Stimulated activated CD8-positive, alpha-beta memory T cell treated with anti-CD3 and anti-CD28 coated beads, Interleukin-12 subunit alpha, Interleukin-12 subunit beta, amount 100 ng/mL, for 4 hours (primary cell): Measurements from ENCODE around the gene SOCS3.

Experiments
- DNase-seq: peaks from one replicate; pipeline ENCODE4 v3.0.0-alpha.2; 2020; ENCODE audit warnings: low read depth

SOCS3 gene

DNA sequence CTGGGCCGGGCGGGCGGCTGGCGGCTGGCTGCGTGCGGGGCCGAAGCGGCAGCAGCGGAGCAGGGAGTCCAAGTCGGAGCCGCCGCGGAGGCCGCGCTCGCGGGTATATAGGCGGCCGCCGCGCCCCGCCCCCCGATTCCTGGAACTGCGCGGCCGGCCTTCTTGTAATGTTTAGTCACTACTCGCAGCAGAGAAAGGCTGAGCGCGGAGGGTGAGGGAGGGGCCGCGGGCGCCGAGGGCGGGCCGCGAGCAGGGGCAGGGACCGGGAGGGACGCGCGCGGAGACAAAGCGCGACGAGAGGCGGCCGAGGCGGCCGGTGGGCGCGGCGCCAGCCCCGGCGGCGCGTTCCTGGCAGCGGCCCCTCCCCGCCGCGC lies at the start of gene SOCS3:
Gene SOCS3 (minus strand): TSS at position 81 of the 374 bp plus-strand sequence. CDS start 982 bp downstream, outside the sequence.
- DNase-seq, result peak; percentile 94

DNA sequence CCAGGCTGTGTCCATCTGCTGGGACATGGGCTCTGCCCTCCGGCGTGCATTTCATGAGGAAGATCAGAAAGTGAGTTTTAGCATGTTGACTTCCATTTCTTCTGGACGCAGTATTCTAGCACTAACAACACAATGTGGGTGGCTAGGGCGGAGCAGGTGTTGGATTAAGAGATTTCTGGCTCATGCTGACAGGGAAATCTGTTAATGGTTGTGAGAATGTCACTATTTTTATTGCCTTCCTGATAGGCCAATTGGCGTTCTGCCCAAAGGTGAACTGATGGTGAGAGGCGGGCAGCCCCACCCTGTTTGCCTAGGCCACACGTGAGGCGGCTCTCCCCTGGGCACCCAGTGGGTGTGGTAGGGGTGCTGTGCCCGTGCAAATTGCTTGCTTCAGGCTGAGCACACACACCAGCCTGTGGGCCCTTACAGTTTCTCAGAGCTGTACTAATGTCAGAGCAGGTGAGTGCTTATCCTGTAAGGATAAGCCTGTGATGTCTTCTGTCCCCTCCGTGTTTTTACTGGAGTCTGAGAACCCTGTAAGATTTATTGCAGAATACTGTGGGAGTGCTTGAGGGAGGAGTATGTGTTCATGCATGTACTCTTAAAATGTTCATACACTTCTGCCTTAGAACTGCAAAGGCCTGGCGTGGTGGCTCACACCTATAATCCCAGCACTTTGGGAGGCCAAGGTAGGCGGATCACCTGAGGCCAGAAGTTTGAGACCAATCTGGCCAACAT lies 49.5 kb upstream of the SOCS3 start:
- DNase-seq, result no peak

DNA sequence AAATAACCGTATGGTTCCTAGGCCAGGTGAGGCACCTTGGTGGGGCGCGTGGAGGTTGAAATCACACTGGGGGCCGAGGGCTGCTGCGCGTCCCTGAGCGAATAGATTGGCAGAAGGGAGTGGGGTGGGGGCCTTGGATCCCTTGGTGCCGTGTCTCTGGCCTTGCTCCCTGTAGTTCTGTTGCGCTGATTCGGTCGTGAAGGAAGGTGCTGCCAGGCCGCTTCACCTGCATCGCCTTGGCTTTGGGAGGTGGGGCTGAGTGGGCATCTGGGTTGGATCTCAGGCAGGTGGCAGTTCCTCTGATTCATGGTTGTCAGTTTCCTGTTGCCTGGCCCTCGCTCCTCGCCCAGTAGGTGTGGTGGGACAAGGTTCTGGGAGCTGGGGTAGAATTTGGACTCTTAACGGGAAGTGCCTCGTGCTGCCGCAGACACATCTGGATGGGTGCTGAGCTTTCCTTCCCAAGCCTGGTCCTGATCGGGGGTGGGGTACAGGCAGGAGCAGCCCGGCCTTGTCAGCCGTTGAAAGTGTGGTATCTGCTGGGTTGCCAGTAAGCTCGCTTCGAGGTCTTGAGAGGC lies 48.7 kb upstream of the SOCS3 start:
- no peak for DNase-seq

DNA sequence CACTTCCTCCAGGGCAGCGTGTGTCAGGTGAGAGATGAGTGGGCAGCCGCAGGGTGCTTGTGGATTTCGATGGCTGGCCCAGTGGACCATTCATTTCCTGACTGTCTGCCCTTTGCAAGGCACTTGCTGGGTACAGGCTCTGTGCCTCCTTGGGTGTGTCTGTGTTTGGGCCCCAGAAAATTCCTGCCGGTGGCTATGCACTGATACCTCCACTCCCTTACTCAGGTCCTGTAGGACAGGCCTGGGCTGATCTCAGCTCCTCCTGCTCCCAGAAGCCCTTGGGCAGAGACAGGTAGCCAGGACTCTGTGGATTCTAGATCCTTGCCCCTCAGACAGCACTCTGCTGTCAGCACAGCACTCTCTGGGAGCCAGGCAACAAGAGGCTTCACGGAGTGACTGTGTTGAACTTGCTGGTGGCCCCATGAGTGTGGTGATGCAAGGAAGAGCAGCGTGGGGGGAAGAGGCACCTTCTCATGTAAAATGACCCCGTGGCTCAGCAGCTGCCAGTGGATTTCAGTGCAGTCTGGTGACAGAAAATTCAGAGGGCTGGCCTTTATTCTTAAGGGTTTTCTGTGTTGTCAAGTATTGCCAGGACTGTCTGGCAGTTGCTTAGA lies 47.6 kb upstream of the SOCS3 start:
- DNase-seq, result no peak

- no peak for DNase-seq
Measured at GRCh38 chr17:78406920-78407319, 47.0 kb upstream of the SOCS3 start.

DNA sequence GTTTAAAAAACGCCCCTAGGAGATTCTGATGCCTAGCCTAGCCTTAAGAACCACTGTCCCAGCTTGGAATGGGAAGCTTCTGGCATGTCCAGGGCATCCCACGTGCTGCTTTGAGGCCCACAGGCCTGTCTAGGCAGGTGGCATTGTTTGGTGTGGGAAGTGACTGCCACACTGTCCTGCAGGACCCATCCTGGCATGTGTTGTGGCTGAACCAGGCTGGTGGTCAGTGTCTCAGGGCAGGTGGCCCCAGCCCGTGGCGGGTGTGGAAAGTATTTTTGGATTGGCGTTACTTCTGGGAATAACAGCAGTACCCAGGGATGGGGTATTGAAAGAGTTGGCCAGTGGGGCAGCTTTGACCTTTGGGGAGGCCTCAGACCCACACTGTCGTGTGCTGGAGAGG lies 46.5 kb upstream of the SOCS3 start:
- DNase-seq, result no peak

DNA sequence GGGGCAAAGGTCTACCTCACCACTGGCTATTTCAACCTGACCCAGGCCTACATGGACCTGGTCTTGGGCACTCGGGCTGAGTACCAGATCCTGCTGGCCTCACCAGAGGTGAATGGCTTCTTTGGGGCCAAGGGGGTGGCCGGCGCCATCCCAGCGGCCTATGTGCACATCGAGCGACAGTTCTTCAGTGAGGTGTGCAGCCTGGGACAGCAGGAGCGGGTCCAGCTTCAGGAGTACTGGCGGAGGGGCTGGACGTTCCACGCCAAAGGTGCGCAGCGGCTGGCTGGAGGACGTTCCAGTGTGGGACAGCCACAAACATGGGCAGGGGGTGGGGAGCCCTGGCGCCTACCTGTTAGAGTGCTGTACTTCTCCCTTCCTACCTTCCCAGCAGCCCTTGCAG lies 43.9 kb upstream of the SOCS3 start:
- no peak for DNase-seq

DNA sequence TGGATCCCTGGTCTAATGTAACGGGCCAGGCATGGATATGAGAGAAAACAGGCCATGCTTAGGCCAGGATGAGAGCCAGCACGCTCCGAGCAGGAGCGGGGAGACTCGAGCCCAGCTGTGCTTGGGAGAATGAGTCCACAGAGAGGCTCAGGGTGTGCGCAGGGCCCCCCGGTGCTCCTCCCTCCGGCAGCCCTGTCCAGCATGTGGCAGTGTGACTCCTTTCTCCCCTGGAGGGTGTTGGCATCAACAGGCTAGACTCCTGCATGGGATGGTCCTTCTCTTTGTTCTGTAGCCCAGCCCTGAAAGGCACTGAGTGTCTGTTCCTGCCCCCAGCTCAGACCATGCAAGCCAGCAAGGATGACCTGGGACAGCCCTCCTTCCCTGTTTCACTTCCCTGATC lies 42.0 kb upstream of the SOCS3 start:
- DNase-seq, result no peak

DNA sequence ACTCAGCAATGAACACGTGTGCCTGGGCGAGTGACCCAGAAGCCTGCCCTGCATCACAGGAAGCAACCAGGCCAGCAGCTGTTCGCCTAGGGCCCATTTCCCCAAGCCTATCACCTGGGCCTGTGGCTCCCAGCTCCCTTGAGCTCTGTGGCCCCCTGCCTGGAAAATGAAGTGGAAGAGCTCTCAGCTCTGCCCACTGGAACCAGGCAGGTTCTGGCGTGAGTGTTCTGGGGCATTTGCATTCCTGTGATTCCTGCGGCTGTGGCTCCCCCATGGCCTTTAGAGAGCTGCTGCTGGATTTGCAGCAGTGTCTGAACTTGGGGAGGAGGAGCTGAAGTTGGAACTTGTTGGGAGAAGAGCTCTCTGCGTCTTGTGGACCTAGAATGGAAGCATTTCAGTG lies 41.4 kb upstream of the SOCS3 start:
- no peak for DNase-seq

DNA sequence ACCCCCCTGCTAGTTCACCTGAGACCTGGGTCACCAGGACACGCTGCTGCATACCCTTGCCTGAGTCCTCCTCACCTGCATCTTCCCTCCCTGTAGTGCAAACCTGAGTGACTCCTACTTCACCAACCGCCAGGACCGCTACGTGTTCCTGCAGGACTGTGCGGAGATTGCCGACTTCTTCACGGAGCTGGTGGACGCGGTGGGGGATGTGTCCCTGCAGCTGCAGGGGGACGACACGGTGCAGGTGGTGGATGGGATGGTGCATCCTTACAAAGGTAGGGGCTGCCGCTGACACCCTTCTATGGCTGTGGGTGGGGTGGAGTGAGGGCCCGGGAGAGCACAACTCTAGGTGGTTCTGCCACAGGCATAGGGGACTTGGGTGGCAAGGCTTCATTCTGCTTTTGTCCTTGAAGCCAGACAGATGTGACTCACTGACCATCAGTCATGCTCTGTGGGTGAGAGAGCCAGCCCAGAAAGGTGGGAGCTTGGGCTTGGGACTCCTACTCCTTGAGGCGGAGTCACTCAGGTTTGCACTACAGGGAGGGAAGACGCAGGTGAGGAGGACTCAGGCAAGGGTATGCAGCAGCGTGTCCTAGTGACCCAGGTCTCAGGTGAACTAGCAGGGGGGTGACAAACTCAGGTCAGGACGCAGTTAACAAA lies 40.8 kb upstream of the SOCS3 start:
- DNase-seq, result no peak

GRCh38 chr17:78399693-78400144 lies 39.8 kb upstream of the SOCS3 start:
- no peak for DNase-seq

DNA sequence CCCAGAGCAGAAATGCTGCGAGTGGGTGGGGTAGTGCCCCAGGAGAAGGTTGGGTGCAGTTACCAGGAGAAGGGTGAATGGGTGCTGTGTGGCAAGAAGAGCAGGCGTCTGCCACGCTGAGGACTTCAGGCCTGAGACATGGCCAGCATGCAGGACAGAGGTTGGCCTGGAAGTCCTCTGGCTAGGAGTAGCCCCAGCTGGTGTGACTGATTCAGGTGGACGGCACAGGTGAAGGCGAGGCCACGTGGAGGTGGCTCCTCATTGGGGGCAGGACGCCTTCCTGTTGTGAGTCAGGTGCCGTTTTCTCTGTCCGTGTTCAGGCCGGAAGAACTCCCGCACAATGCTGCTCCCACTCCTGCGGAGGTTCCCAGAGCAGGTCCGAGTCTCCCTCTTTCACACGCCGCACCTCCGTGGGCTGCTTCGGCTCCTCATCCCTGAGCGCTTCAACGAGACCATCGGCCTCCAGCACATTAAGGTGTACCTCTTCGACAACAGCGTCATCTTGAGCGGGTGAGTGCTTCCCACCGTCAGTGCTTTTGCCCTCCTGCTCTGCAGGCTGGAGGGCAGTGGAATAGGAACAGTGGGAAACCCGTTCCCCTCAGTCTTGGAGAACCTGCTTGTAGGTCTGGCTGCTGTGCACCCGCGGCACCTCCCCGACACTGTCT lies 39.3 kb upstream of the SOCS3 start:
- no peak for DNase-seq

- no peak for DNase-seq
Measured at GRCh38 chr17:78398390-78398789, 38.5 kb upstream of the SOCS3 start.

DNA sequence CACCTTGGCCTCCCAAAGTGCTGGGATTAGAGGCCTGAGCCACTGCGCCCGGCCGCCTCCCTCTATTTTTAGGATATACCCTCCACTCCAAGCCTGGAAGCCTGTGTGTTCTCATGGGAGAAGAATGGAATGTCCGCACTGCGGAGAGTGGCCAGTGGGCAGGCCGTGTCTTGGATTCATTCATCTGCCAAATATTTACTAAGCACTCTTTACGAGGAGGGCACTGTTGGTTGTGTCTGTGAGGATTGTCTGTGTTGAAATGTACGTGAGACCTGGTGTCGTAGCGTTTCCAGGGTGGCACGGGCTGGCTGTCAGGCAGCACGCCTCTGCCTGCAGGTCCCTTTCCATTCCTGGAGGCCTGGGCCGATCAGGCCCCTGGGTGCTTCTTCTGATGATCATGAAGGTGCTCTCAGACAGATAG lies 37.8 kb upstream of the SOCS3 start:
- DNase-seq, result no peak

DNA sequence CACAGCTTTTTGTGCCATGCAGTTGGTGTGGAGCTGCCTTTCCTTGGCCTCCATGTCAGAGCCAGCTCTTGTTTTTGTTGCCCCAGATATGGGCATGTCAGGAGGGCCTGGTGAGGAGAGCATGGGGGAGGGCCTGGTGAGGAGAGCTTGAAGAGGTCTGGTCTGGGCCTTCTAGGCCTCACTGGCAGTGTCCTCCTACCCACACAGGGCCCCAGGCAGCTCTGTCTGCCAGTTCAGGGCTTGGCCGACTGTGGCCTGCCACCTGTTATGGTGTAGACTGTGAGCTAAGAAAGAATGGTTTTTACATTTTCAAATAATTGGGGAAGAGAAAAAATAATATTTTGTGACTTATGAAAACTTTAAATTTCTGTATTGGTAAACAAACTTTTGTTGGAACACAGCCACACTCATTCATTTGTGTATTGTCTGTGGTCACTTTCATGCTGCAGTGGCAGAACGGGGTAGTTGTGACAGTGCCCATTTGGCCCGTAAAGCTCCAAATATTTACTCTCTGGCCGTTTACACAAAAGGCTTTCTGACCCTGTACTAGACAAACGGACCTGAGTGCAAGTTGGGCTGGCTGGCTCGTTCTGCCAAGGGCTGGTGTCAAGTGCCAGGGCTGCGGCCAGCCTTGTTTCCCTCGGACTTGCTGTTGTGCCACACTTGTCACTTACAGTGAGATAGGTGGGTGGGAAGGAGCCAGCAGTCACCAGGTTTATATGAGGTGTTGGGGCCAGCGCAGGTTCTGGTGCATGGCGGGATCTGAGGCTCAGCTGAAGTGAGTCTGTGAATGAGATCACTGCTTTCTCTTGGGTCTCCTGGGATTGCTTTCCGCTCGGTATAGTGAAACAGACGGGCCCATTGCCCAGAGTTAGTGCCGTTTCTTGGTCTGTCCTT lies 36.8 kb upstream of the SOCS3 start:
- no peak for DNase-seq

DNA sequence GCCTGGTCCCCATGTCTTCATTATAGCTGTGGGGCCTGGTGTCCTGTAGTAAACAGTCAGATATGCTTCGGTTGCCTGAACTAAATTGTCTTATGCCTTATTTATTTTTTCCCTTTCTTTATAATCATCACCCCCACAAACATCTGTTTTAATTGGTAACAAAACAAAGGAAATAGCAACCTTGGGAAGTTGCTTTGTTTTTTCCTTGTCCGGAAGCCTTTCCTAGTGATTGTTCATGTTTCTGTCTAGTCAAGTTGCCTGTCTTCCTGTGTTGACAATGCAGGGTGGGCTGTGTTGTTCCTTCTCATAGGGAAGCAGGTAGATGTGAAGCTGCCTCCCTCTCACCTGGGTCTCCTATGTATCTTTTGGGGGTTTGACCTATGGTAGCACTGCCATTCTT lies 35.3 kb upstream of the SOCS3 start:
- no peak for DNase-seq

DNA sequence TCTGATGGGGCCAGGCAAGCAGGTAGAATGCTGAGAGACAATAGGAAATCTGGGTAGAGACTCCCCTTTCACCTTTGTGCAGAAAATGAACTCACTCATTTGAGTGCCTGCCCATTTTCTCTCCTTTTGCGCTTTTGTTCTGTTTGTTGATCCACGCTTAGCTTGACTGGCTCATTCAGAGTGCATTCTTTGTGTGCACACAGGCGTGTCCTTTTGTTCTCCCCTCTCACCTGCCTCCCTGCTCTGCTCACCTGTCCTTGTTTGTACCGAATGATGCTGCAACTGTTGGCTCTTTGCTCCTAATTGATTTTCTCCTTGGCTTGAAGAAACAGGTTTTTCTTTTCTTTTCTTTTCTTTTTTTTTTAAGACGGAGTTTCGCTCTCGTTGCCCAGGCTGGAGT lies 34.3 kb upstream of the SOCS3 start:
- no peak for DNase-seq

- no peak for DNase-seq
Measured at GRCh38 chr17:78393575-78393974, 33.7 kb upstream of the SOCS3 start.

- no peak for DNase-seq
Measured at GRCh38 chr17:78392295-78392694, 32.4 kb upstream of the SOCS3 start.

DNA sequence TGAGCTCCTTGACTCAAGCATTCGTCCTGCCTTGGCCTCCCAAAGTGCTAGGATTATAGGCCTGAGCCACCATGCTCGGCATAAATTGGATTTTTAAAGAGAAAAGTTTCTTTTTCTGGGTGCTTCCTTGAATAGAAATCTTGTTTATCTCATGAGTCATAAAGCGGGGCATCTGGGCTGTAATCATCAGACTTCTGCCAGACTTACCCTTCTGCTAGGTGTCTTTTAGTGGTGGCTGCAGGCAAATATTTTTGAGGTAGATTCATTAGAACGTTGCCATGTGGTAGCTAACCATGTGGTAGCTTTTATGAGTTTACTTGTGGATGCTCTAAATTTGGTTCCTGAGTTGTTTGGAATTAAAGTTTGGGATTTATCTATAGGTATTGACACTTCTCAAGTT lies 32.0 kb upstream of the SOCS3 start:
- DNase-seq, result no peak

- no peak for DNase-seq
Measured at GRCh38 chr17:78391051-78391431, 31.2 kb upstream of the SOCS3 start.
